Ectodermal cell (in vitro differentiated cells): ENCODE results near the gene ABHD14A.

ENCODE experiments used
- H3K27ac ChIP-seq: 2 replicates; pipeline ENCODE4 v1.7.0; 2013; ENCODE audit warnings: mild to moderate bottlenecking, low read depth, low read length; ENCODE audit not compliant: insufficient read depth, poor library complexity, severe bottlenecking
- H3K27me3 ChIP-seq: 2 replicates; pipeline ENCODE4 v1.7.0; 2013; ENCODE audit warnings: mild to moderate bottlenecking, low read length; ENCODE audit not compliant: insufficient read depth, control insufficient read depth, poor library complexity, severe bottlenecking
- H3K36me3 ChIP-seq: one replicate; pipeline ENCODE4 v1.7.0; 2013; ENCODE audit warnings: low read length; ENCODE audit not compliant: control insufficient read depth, insufficient read depth
- H3K4me1 ChIP-seq: one replicate; pipeline ENCODE4 v1.7.0; 2013; ENCODE audit warnings: low read length; ENCODE audit not compliant: control insufficient read depth, insufficient read depth
- H3K4me3 ChIP-seq: 2 replicates; pipeline ENCODE4 v1.7.0; 2013; ENCODE audit warnings: low read depth, low read length, control low read depth; ENCODE audit not compliant: insufficient read depth
- H3K9me3 ChIP-seq: 2 replicates; pipeline ENCODE4 v1.7.0; 2013; ENCODE audit warnings: mild to moderate bottlenecking, low read length, moderate library complexity; ENCODE audit not compliant: control insufficient read depth
- WGBS, 2 experiments: methylation state at CpG; one replicate each; pipeline ENCODE4 v1.1.7; 2013; ENCODE audit warnings: missing lambda C conversion rate in 2 of 2; 5-methylcytosine and 5-hydroxymethylcytosine counted together

ABHD14A gene

DNA sequence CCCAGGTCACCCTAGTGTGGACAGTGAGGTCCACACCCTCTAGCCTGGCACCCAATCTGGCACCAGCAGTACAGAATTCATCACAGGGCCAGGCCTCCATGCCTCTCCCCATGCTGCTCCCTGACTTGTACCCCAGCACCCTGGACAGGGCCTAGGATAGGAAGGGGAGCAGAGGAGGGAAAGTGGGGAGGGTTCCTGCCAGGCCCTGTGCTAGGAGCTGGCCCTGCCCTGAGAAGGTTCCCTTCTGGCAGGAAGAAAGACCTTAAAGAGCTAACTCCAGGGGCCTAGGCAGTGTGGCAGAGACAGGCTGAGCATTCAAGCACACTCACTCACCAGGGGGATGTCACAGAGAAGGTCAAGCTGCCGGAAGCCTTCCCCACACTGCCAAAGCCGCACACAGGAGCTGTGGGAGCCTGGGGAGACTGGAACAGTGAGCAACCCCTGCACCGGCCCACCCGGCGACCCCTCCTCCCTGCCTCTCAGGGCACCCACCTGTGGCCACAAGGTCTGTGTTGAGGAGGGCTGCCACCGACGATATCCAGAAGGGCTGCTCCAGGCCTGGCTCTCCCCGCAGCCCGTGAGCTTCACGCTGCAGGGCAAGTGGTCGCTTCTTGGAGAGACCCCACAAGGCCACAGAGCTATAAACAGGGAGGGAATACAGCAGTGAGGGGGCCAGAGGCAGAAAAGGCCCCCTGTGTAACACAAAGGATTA is 40.6 kb upstream of the ABHD14A start:
- H3K4me1 ChIP-seq: no peaks in the 10 kb centered on the region
- H3K9me3 ChIP-seq: no peaks in the 10 kb centered on the region
- no peak overlapping the region for H3K27ac ChIP-seq
- H3K36me3 ChIP-seq: peaks cover 17% of the 10 kb centered on the region
- no peaks in the 10 kb centered on the region for H3K27me3 ChIP-seq
- WGBS, 2 experiments: 94 to 97% methylated on average over 11 of the region's 11 CpGs
- H3K4me3 ChIP-seq: no peak overlapping the region

- WGBS, 2 experiments: 94 to 95% methylated on average over 28 of the region's 28 CpGs
- no peaks in the 10 kb centered on the region for H3K9me3 ChIP-seq
- H3K36me3 ChIP-seq: peaks cover 17% of the 10 kb centered on the region
- H3K27ac ChIP-seq: no peak overlapping the region
- H3K27me3 ChIP-seq: no peaks in the 10 kb centered on the region
- H3K4me3 ChIP-seq: no peak overlapping the region
- no peaks in the 10 kb centered on the region for H3K4me1 ChIP-seq
Observed at GRCh38 chr3:51934991-51935885, 39.6 kb upstream of the ABHD14A start.

DNA sequence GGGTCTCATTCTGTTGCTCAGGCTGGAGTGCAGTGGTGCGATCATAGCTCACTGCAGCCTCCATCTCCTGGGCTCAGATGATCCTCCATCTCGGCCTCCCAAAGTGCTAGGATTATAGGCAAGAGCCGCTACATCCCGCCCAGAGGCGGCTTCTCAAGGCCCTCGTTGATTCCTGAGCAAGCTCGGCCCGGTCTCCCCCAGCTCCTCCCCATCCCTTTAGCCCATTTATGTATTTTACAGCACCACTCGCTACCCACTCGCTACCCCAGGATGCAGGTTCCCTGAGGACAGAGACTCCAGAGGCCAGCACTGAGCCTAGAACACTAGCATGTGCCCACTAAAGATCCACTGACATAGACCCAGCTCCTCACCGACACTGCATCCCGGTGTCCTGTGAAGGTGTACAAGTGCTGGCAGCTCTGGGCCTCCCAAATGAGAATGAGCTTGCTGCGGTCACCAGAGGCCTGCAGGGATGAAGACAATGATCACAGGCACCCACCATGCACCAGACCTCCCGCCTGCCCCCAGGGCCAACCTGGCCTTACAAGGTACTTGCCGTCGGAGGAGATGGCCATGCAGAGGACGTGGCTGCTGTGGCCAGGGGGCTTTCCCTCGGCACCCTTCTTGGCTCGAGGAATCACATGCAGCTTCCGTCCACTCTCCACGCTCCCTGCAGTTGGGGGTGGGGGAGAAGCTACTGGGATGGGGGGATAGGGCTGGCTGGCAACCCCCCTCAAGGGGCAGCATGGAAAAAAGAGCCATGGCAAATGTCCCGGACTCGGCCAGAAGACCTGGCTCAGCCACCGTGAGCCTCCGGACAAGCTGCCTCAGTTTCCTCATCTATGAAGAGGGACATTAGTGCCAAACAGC is 38.7 kb upstream of the ABHD14A start:
- Histone ChIP-seq H3K4me3 (no peak overlapping the region), H3K4me1 (peaks cover 3% of the 10 kb centered on the region), H3K9me3 (no peaks in the 10 kb centered on the region), H3K36me3 (peaks cover 17% of the 10 kb centered on the region), H3K27ac (no peak overlapping the region), H3K27me3 (no peaks in the 10 kb centered on the region)
- WGBS, 2 experiments: 94 to 95% methylated on average over 25 of the region's 25 CpGs

DNA sequence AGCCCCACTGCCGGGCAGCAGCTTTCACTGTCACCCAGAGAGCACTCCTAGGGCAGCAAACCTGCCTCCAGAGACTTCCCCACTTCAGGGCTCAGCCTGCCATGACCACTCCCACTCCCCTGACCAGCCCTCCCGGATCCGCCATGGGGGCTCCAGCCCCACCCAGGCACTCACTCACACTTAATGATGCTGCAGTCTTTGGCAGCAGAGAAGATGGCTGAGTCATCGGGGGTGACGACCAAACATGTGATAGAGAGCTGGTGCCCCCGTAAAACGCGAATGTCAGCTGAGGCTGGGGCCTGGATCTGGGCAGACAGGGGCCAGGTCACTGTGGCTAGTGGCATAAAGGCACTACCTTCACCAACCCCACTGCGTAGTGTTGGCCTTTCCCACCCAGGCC is 37.9 kb upstream of the ABHD14A start:
- WGBS, 2 experiments: 94 to 96% methylated on average over 9 of the region's 9 CpGs
- Histone ChIP-seq H3K9me3 (no peaks in the 10 kb centered on the region), H3K4me1 (peaks cover 3% of the 10 kb centered on the region), H3K4me3 (no peak overlapping the region), H3K27me3 (no peaks in the 10 kb centered on the region), H3K36me3 (peaks cover 17% of the 10 kb centered on the region), H3K27ac (no peak overlapping the region)

GRCh38 chr3:51937611-51938450 is 37.0 kb upstream of the ABHD14A start:
- H3K9me3 ChIP-seq: no peaks in the 10 kb centered on the region
- H3K36me3 ChIP-seq: peaks cover 17% of the 10 kb centered on the region
- H3K27ac ChIP-seq: no peak overlapping the region
- peaks cover 3% of the 10 kb centered on the region for H3K4me1 ChIP-seq
- WGBS, 2 experiments: 92 to 94% methylated on average over 13 of the region's 13 CpGs
- no peaks in the 10 kb centered on the region for H3K27me3 ChIP-seq
- no peak overlapping the region for H3K4me3 ChIP-seq

- Histone ChIP-seq H3K27ac (no peak overlapping the region), H3K36me3 (peaks cover 12% of the 10 kb centered on the region), H3K4me1 (peaks cover 3% of the 10 kb centered on the region), H3K4me3 (no peak overlapping the region), H3K27me3 (no peaks in the 10 kb centered on the region), H3K9me3 (no peaks in the 10 kb centered on the region)
- WGBS, 2 experiments: 90 to 92% methylated on average over 9 of the region's 9 CpGs
Observed at GRCh38 chr3:51938780-51939425, 36.0 kb upstream of the ABHD14A start.

DNA sequence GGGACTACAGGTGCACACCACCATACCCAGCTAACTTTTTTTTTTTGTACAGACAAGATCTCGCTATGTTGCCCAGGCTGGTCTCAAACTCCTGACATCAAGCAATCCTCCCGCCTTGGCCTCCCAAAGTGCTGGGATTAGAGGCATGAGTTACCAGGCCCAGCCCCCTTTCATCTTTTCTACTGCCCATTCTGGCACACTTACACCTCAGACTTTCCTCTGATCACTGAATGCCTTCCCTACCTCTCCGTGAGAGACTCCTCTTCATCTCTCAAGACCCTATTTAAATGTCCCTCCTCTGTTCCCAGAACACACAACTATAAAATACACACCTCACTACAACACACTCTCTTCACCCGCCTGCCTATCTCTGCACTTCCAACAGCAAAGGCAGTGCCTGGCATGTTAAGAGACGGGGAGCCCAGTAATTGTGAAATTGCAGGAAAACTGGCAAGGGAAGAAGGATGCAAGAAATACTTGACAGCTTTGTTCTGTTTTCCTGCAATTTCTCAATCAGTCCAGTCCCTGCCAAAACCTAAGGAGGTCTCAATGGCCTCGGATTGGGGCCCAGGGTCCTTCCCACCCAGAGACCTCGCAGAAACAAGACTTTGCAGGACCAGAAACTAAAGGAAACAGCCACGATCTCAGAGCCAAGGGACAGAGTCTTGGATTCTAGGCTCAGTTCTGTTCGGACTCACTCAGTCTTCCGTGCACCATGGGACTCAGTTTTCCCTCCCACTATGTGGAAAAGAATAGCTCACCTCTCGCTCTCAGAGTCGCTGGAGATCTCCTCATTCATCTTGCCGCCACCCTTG is 34.0 kb upstream of the ABHD14A start:
- WGBS, 2 experiments: 34 to 36% methylated on average over 13 of the region's 13 CpGs
- Histone ChIP-seq H3K27ac (no peak overlapping the region), H3K36me3 (peaks cover 6% of the 10 kb centered on the region)

GRCh38 chr3:51941463-51941797 is 33.4 kb upstream of the ABHD14A start:
- Histone ChIP-seq H3K27me3 (no peaks in the 10 kb centered on the region), H3K36me3 (peaks cover 3% of the 10 kb centered on the region), H3K27ac (peak overlapping the region; percentile 48), H3K4me1 (peaks cover 3% of the 10 kb centered on the region), H3K9me3 (no peaks in the 10 kb centered on the region), H3K4me3 (peak overlapping the region; percentile 94)
- 0 to 1% methylated on average over 20 of the region's 20 CpGs for WGBS, 2 experiments

More for the DNA sequence above, 34.0 kb upstream of the ABHD14A start:
- Histone ChIP-seq H3K27me3 (no peaks in the 10 kb centered on the region), H3K4me3 (peak overlapping the region; percentile 94), H3K9me3 (no peaks in the 10 kb centered on the region), H3K4me1 (peaks cover 3% of the 10 kb centered on the region)
